Coronary artery (tissue), 2 donors: ENCODE results near the gene RASGEF1B.

Experiments
- DNase-seq: peaks from one replicate; pipeline ENCODE4 v3.0.0-alpha.2; 2017; ENCODE audit warnings: low spot score
- H3K27ac ChIP-seq, 2 donors: fragments of 200-600 bp; sonication (generic); one replicate each; pipeline ENCODE4 v1.5.1; 2016 to 2019
- H3K4me3 ChIP-seq: fragments of 200-600 bp; sonication (generic); 2 replicates; pipeline ENCODE4 v1.5.1; 2016; ENCODE audit warnings: mild to moderate bottlenecking, moderate library complexity
- TF ChIP-seq, protein P1 (sequence below): fragments of 200-600 bp; sonication (generic); IDR thresholded peaks from one replicate; pipeline ENCODE4 v1.5.1; 2019; ENCODE audit warnings: antibody characterized with exemption

RASGEF1B gene

DNA sequence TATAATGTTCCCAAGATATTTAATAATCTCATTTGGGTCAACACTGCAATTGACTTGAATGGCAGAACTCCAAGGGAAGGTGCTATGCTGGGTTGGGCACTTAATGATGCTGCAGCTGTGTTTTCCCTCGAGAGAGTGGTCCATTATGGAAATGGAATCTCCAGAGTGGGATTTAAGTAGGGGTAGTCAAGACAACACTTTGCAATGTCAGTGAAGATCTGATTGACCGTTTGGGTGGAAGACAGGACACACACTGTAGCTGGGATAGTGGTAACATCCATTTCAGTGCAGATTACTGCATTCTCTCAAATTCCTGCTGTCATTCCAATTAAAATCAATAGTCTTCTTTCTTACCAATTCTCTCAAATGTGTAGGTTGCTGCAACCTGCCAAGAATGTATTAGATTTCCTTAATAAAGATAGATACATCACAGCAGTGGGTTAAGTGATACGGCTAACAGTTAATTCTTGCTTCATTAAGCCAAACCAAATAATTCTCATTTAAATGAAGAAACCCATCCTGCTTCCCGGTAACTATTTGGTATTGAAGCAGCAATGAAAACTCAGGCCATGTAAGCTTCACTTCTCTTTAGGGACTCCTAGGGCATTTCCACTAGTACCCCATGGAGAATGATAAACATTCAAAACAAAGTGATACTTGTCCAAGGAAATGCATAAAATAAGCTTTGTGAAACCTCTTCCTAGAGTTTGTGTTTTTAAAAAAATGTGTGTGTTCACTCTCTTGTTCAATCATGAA, 40.5 kb upstream of the RASGEF1B start:
- Histone ChIP-seq H3K27ac (no peak overlapping the region), H3K4me3 (no peak overlapping the region)
- TF ChIP-seq, protein P1, sequence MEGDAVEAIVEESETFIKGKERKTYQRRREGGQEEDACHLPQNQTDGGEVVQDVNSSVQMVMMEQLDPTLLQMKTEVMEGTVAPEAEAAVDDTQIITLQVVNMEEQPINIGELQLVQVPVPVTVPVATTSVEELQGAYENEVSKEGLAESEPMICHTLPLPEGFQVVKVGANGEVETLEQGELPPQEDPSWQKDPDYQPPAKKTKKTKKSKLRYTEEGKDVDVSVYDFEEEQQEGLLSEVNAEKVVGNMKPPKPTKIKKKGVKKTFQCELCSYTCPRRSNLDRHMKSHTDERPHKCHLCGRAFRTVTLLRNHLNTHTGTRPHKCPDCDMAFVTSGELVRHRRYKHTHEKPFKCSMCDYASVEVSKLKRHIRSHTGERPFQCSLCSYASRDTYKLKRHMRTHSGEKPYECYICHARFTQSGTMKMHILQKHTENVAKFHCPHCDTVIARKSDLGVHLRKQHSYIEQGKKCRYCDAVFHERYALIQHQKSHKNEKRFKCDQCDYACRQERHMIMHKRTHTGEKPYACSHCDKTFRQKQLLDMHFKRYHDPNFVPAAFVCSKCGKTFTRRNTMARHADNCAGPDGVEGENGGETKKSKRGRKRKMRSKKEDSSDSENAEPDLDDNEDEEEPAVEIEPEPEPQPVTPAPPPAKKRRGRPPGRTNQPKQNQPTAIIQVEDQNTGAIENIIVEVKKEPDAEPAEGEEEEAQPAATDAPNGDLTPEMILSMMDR: no peak
- no peak for DNase-seq

GRCh38 chr4:81510643-81511178, 39.0 kb upstream of the RASGEF1B start:
- DNase-seq: no peak
- no peak overlapping the region for H3K27ac ChIP-seq
- H3K4me3 ChIP-seq: no peak overlapping the region
- TF ChIP-seq, protein P1: no peak

DNA sequence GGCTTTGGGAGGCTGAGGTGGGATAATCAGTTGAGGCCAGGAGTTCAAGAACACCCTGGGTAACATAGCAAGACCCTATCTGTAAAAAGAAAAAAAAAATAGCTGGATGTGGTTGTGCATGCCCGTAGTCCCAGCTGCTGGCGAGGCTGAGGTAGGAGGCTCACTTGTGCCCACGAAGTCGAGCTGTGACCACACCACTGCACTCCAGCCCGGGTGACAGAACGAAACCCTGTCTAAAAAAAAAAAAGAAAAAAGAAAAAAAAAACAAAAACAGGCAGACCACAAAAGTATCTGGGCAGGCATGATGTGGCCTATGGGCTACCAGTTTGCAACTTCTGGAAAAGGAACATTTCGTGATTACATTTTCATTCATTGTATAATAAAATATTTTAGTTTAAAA, 38.1 kb upstream of the RASGEF1B start:
- Histone ChIP-seq H3K27ac (no peak overlapping the region), H3K4me3 (no peak overlapping the region)
- TF ChIP-seq, protein P1: no peak
- DNase-seq: no peak

DNA sequence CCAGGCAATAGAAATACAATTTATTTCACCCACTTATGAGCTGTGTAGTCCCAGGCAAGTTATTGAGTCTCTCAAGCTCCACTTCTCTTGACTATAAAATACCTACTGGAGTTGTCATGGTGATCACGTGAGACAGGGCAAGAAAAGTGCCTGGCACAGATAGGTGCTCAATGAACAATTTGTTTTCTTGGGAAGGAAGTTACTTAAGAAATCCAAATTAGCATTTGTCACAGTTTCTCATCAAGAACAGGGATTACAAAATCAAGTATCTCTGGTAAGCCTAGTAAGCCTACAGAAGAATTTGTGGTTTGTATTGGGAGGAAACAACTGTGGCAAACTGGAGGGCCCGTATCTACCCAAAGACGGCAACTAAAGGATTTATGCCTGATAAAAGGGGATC, 37.5 kb upstream of the RASGEF1B start:
- TF ChIP-seq, protein P1: no peak
- Histone ChIP-seq H3K27ac (no peak overlapping the region), H3K4me3 (no peak overlapping the region)
- no peak for DNase-seq

GRCh38 chr4:81508411-81509185, 36.9 kb upstream of the RASGEF1B start:
- TF ChIP-seq, protein P1: no peak
- no peak for DNase-seq
- no peak overlapping the region for H3K4me3 ChIP-seq
- H3K27ac ChIP-seq: no peak overlapping the region

- no peak for DNase-seq
- no peak overlapping the region for H3K4me3 ChIP-seq
- TF ChIP-seq, protein P1: no peak
- H3K27ac ChIP-seq: no peak overlapping the region
Measured at GRCh38 chr4:81507530-81507929, 35.8 kb upstream of the RASGEF1B start.
